Pancreas (tissue), 10 donors: ENCODE measurements around the gene OGDHL. TPM values are rescaled to one million over a fixed set of nuclear protein-coding genes. Genes with fewer than 3 reads are reported as not detected.

Experiments used
- ATAC-seq, 4 donors: fragments of 200-7000 bp; cut with Tn5 transposase; one replicate each; pipeline versions ENCODE4 v1.8.0 to v1.9.1; 2020; ENCODE audit warnings: mild to moderate bottlenecking in 4 of 4, moderate library complexity in 4 of 4
- DNase-seq, 6 donors: peaks; one replicate each; pipeline ENCODE4 v3.0.0-alpha.2; 2020
- FAIRE-seq: peaks from 2 replicates; lab custom pipeline; 2012; peaks lifted over from hg19 to GRCh38; lab: Jason Lieb, UNC
- H3K27ac ChIP-seq, 4 donors: fragments of 200-600 bp; sonication (generic); 1 replicate in 3 of 4; 2 replicates in 1 of 4; pipeline versions ENCODE4 v1.5.0 to v1.8.0; 2020
- H3K27me3 ChIP-seq, 4 donors: fragments of 200-600 bp; one replicate each; pipeline ENCODE4 v1.8.0; 2021
- H3K36me3 ChIP-seq, 3 donors: fragments of 200-600 bp; sonication (generic) in 1 of 3; one replicate each; pipeline versions ENCODE4 v1.5.0 to v1.8.0; 2020 to 2021
- H3K4me1 ChIP-seq, 3 donors: fragments of 200-600 bp; one replicate each; pipeline ENCODE4 v1.8.0; 2021
- H3K4me3 ChIP-seq, 4 donors: fragments of 200-600 bp; sonication (generic) in 2 of 4; one replicate each; pipeline versions ENCODE4 v1.5.0 to v1.8.0; 2020 to 2021
- H3K9me3 ChIP-seq, 4 donors: fragments of 200-600 bp; one replicate each; pipeline ENCODE4 v1.8.0; 2021
- WGBS, 2 donors: extraction: QIAGEN DNeasy Blood & Tissue Kit; methylation state at CpG; one replicate each; pipeline ENCODE4 v1.1.7; 2013; 5-methylcytosine and 5-hydroxymethylcytosine counted together
- intact Hi-C, 3 donors: fragments of 100-400 bp; cut with DNase I; formaldehyde crosslinking; loops; one replicate each; pipeline versions ENCODE4 v1.11.1 to v1.14.2; 2022
- polyA plus RNA-seq, 2 donors: library from polyadenylated mRNA; stranded (reverse); fragments of 200-250 nt; gene quantifications; one replicate each; pipeline ENCODE4 v1.2.3, GENCODE V29; 2013
- total RNA-seq, 6 donors: library from RNA; stranded (reverse); fragmentation: NEBNext Ultra II Directional in 4 of 6; extraction: Animal tissue kit (Norgen Biotek cat#: 25700) in 4 of 6; gene quantifications; one replicate each; pipeline versions ENCODE4 v1.2.1 to v1.2.4, GENCODE V29; 2021 to 2023
- TF ChIP-seq, protein P1 (sequence below), 4 donors: fragments of 200-600 bp; sonication (generic) in 3 of 4; IDR thresholded peaks; one replicate each; pipeline versions ENCODE4 v1.5.0 to v1.8.0; 2021; ENCODE audit warnings: antibody characterized with exemption in 4 of 4
- donor health status: healthy with polysubstance abuse.
- donor health status: DM: no; HTN: no; CAD: no; lungs with moderate emphysema.
- donor health status: DM: no; HTN: no; CAD: no.
- donor health status: control.
- donor health status: control.
- donor health status: Bipolar disorder and iron deficiency.
- donor health status: DM: yes; HTN: yes; CAD: no.
- donor health status: DM: no; HTN: no; CAD: no.
- donor health status: DM: no; HTN: no; CAD: no.
- donor health status: DM: yes; HTN: yes; CAD: no.

Gene OGDHL
- total and polyA plus RNA-seq, 8 donors = 1.7 to 25.9 (median 4.3) TPM

- Histone ChIP-seq H3K4me3 (no peak overlapping the region), H3K27me3 (no peaks in the 10 kb centered on the region), H3K27ac (no peak overlapping the region), H3K9me3 (no peaks in the 10 kb centered on the region), H3K4me1 (no peaks in the 10 kb centered on the region), H3K36me3 (no peaks in the 10 kb centered on the region)
- TF ChIP-seq, protein P1, sequence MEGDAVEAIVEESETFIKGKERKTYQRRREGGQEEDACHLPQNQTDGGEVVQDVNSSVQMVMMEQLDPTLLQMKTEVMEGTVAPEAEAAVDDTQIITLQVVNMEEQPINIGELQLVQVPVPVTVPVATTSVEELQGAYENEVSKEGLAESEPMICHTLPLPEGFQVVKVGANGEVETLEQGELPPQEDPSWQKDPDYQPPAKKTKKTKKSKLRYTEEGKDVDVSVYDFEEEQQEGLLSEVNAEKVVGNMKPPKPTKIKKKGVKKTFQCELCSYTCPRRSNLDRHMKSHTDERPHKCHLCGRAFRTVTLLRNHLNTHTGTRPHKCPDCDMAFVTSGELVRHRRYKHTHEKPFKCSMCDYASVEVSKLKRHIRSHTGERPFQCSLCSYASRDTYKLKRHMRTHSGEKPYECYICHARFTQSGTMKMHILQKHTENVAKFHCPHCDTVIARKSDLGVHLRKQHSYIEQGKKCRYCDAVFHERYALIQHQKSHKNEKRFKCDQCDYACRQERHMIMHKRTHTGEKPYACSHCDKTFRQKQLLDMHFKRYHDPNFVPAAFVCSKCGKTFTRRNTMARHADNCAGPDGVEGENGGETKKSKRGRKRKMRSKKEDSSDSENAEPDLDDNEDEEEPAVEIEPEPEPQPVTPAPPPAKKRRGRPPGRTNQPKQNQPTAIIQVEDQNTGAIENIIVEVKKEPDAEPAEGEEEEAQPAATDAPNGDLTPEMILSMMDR (IDR thresholded peaks at IDR 0.05) = no peak
- DNase-seq (peak in 1 of 6 donors; percentile 58), FAIRE-seq (no peak), ATAC-seq (no peak)
- 74 to 85% methylated on average over 10 of the region's 10 CpGs for WGBS, 2 donors
- intact Hi-C loops = no loop called here
These were observed 23.3 kb downstream of the OGDHL start for GRCh38 chr10:49738616-49739360.

DNA sequence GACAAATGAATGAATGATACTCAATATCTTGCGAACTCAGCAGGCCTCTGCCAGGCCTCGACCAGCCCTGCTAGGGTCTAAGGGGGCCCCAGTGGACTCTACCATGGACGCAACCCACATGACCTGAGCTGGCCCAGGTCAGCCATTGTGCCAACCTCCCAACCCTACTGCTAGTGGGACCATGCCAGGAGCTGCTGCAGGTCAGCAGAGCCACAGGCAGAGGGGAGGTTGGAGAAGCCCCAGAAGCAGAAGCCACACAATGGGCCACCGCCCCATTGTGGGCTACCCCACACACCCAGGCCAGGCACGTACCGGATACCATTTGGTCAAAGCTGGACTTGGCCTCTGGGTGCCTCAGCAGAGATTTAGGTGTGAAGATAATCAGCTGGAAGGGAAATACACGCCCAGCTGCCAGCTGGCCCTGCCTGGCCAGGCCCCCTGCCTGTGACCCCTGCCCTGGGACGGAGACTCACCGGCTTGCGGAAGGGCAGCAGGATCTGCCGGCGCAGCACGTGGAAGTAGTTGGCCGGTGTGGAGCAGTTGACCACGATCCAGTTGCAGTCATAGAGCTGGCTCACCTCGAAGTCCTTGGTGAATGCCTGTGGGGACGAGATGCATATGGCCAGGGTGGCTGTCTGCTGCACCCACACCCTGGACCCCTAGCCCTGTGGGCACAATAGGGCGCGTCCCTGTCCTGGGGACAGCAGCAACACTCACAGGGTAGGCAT, 24.5 kb downstream of the OGDHL start:
- Histone ChIP-seq H3K27ac (no peak overlapping the region), H3K4me3 (no peak overlapping the region), H3K4me1 (no peaks in the 10 kb centered on the region), H3K36me3 (no peaks in the 10 kb centered on the region), H3K27me3 (no peaks in the 10 kb centered on the region), H3K9me3 (no peaks in the 10 kb centered on the region)
- DNase-seq = peak in 1 of 6 donors; percentile 39
- ATAC-seq = no peak
- 88 to 91% methylated on average over 19 of the region's 19 CpGs for WGBS, 2 donors
- TF ChIP-seq, protein P1 (IDR thresholded peaks at IDR 0.05) = no peak
- intact Hi-C loops = no loop called here
- FAIRE-seq = no peak

DNA sequence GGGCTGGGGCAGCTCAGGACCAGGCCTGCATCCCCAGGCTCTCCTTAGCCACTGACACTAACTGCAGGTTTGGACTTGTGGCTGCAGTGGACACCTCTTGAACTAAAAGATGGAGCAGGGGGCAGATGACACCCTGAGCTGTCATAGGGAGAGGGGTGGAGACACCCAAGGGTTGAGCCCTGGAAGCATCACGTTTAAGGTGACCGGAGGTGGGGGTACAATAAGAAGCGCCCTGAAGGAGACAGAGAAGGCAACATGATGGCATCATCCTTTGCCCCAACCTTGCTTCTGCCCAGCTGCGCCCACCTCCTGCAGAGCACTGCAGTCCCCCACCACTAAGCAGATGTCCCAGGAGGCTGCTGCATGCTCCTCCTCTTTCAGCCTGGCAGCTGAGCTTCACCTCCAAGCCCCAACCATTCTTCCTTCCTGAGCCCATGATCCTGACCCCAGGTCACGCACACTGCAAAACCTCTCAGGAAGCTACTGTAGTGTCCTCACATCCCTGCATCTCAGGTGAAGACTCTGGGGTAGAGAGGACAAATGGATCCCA, 25.5 kb downstream of the OGDHL start:
- DNase-seq = no peak
- H3K4me1 ChIP-seq = no peaks in the 10 kb centered on the region
- no peak for FAIRE-seq
- H3K4me3 ChIP-seq = no peak overlapping the region
- no peaks in the 10 kb centered on the region for H3K36me3 ChIP-seq
- intact Hi-C loops = no loop called here
- ATAC-seq = no peak
- no peaks in the 10 kb centered on the region for H3K9me3 ChIP-seq
- 83 to 100% methylated on average over 5 of the region's 5 CpGs for WGBS, 2 donors
- H3K27ac ChIP-seq = no peak overlapping the region
- H3K27me3 ChIP-seq = no peaks in the 10 kb centered on the region
- TF ChIP-seq, protein P1 (IDR thresholded peaks at IDR 0.05) = no peak

DNA sequence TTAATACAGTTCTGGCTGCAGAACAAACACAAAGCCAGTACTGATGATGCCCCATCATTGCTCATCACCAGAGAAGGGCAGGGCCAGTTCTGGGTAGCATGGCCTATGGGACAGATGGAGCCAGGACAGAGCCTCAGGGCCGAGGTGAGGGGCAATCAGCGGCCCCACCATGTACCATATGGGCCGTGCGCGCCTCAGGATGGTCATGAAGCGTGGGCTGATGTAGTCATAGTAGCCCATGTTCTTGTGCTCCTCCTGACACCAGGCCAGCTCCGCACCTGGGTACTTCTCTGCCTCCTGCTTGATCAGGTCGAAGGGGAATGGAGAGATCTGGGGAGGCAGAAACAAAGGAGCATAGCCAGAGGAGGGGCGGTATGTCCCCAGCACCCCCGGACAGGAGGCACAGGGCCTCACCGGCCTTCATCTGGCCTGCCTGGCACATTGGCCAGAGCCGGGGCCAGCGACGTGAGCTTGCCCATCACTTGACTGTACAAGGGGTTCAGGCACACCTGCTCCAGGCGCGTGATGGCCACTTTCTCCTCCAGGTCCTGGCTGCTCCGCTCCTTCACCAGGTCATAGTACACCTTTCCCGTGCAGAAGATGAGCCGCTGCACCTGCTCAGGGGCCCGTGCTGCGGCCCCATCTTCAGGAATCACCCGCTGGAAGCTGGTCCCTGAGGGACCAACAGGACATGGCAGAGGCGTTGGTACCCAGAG, 26.1 kb downstream of the OGDHL start:
- WGBS, 2 donors = 86 to 92% methylated on average over 22 to 23 of the region's 23 CpGs
- TF ChIP-seq, protein P1 (IDR thresholded peaks at IDR 0.05) = no peak
- H3K4me1 ChIP-seq = no peaks in the 10 kb centered on the region
- intact Hi-C loops = no loop called here
- no peaks in the 10 kb centered on the region for H3K27me3 ChIP-seq
- H3K9me3 ChIP-seq = no peaks in the 10 kb centered on the region
- no peaks in the 10 kb centered on the region for H3K36me3 ChIP-seq
- FAIRE-seq (no peak), ATAC-seq (no peak), DNase-seq (no peak)
- H3K27ac ChIP-seq = no peak overlapping the region
- H3K4me3 ChIP-seq = no peak overlapping the region
